Body of pancreas (tissue), 4 donors: Measurements from ENCODE around the gene DNAAF9. TPM values are rescaled to one million over a fixed set of nuclear protein-coding genes. Genes with fewer than 3 reads are reported as not detected.

Source experiments
- ATAC-seq: fragments of 150-250 bp; one replicate; pipeline ENCODE4 v1.9.1; 2016
- DNase-seq, 4 donors: peaks; one replicate each; pipeline ENCODE4 v3.0.0-alpha.2; 2019
- H3K27ac ChIP-seq, 4 donors: fragments of 200-600 bp; sonication (generic); 1 replicate in 3 of 4; 2 replicates in 1 of 4; pipeline versions ENCODE4 v1.5.1 to v1.6.1; 2016 to 2019; ENCODE audit warnings: mild to moderate bottlenecking in 1 of 4, mixed read lengths in 1 of 4, moderate library complexity in 1 of 4
- H3K27me3 ChIP-seq, 2 donors: fragments of 200-600 bp; sonication (generic); one replicate each; pipeline ENCODE4 v1.6.0; 2016; ENCODE audit warnings: mild to moderate bottlenecking in 1 of 2
- H3K36me3 ChIP-seq, 2 donors: fragments of 200-600 bp; sonication (generic); replicated peaks in 1 of 2; 2 replicates each; pipeline ENCODE4 v1.5.1; 2016; ENCODE audit warnings: low read depth in 2 of 2; ENCODE audit not compliant: insufficient read depth in 1 of 2
- H3K4me1 ChIP-seq: fragments of 200-600 bp; sonication (generic); one replicate; pipeline ENCODE4 v1.6.0; 2016
- H3K4me3 ChIP-seq, 2 donors: fragments of 200-600 bp; sonication (generic); 1 replicate in 1 of 2; 2 replicates in 1 of 2; pipeline ENCODE4 v1.5.1; 2016 to 2019
- H3K9me3 ChIP-seq, 3 donors: fragments of 200-600 bp; sonication (generic); 1 replicate in 2 of 3; 2 replicates in 1 of 3; pipeline ENCODE4 v1.5.1; 2016
- CTCF ChIP-seq, 7 experiments: fragments of 450-650 bp in 4 of 7; fragments of 200-600 bp in 3 of 7; sonication (generic) in 3 of 7; IDR thresholded peaks; one replicate each; pipeline ENCODE4 v1.5.1; 2016 to 2019; ENCODE audit warnings: antibody characterized with exemption in 7 of 7
- POLR2A ChIP-seq, 3 donors: fragments of 450-650 bp; IDR thresholded peaks; one replicate each; pipeline ENCODE4 v1.6.1; 2016; ENCODE audit warnings: antibody characterized with exemption in 3 of 3, mild to moderate bottlenecking in 2 of 3
- WGBS, 2 donors: methylation state at CpG; one replicate each; pipeline ENCODE4 v1.1.5; 2017; 5-methylcytosine and 5-hydroxymethylcytosine counted together
- intact Hi-C: fragments of 100-400 bp; cut with DNase I; formaldehyde crosslinking; loops from one replicate; pipeline ENCODE4 v1.15.1; 2023
- small RNA-seq: library from RNA; depleted of rRNA; stranded (forward); fragments of <200 nt; gene quantifications from one replicate; pipeline ENCODE3, GENCODE V24; 2016
- total RNA-seq, 2 donors: library from RNA; depleted of rRNA; stranded (reverse); fragments of >200 nt; gene quantifications; one replicate each; pipeline ENCODE4 v1.1.0, GENCODE V29; 2016

DNAAF9 gene
- total RNA-seq, 2 donors from 2014 or later, result 10.1 to 13.2 TPM

- intact Hi-C loops, result no loop called here
- 81% methylated on average over 3 of the region's 3 CpGs for WGBS, 2 donors
- H3K36me3 ChIP-seq, result no peaks in the 10 kb centered on the region
Observed at GRCh38 chr20:3360752-3361151, 46.7 kb downstream of the DNAAF9 start.

GRCh38 chr20:3358676-3359340 is 48.7 kb downstream of the DNAAF9 start:
- no peaks in the 10 kb centered on the region for H3K36me3 ChIP-seq

More at GRCh38 chr20:3360752-3361151, 46.7 kb downstream of the DNAAF9 start:
- H3K27ac ChIP-seq, result no peak overlapping the region
- ATAC-seq (no peak), DNase-seq (no peak)
- no peak overlapping the region for H3K4me3 ChIP-seq
- no peaks in the 10 kb centered on the region for H3K9me3 ChIP-seq
- TF ChIP-seq CTCF (IDR thresholded peaks at IDR 0.05) (no peak), POLR2A (IDR thresholded peaks at IDR 0.05) (no peak)
- H3K4me1 ChIP-seq, result peaks cover 15% of the 10 kb centered on the region
- no peaks in the 10 kb centered on the region for H3K27me3 ChIP-seq

More at GRCh38 chr20:3358676-3359340, 48.7 kb downstream of the DNAAF9 start:
- no peak overlapping the region for H3K4me3 ChIP-seq
- DNase-seq (no peak), ATAC-seq (no peak)
- TF ChIP-seq POLR2A (IDR thresholded peaks at IDR 0.05), result no peak
- peak in 4 of 7 experiments; percentile 4 to 18 (median 14) for TF ChIP-seq CTCF (IDR thresholded peaks at IDR 0.05)
- intact Hi-C loops, result no loop called here
- 69 to 76% methylated on average over 5 of the region's 5 CpGs for WGBS, 2 donors
- H3K4me1 ChIP-seq, result peaks cover 17% of the 10 kb centered on the region
- no peaks in the 10 kb centered on the region for H3K27me3 ChIP-seq
- H3K27ac ChIP-seq, result no peak overlapping the region
- no peaks in the 10 kb centered on the region for H3K9me3 ChIP-seq

Small RNA genes within 50 kb of the gene (small RNA-seq; reads per million reads assigned to genes)
- gene RF00012, result not detected
- not detected for gene RNU6-1019P

Other genes starting within 250 kb of the DNAAF9 start
- gene FASTKD5, start 247.8 kb downstream of the DNAAF9 start, total RNA-seq, result 1 to 10 TPM; 7.0 to 7.3 TPM
- 1 to 10 TPM; 3.9 to 4.9 TPM for gene UBOX5, start 247.8 kb downstream of the DNAAF9 start, total RNA-seq
- gene LZTS3, start 234.1 kb downstream of the DNAAF9 start, total RNA-seq, result 10 to 100 TPM; 38.4 to 72.2 TPM
- 10 to 100 TPM; 64.3 to 82.8 TPM for gene DDRGK1, start 203.0 kb downstream of the DNAAF9 start, total RNA-seq
- 10 to 100 TPM; 31.4 to 36.3 TPM for gene ITPA, start 198.2 kb downstream of the DNAAF9 start, total RNA-seq
- under 1 TPM in 1 of 2 donors, not detected in 1; 0.52 TPM for gene SLC4A11, start 168.5 kb downstream of the DNAAF9 start, total RNA-seq
- gene ATRN, start 63.3 kb upstream of the DNAAF9 start, total RNA-seq, result 10 to 100 TPM; 17.6 to 18.8 TPM